Esophagus muscularis mucosa (tissue), 4 donors: ENCODE measurements around the gene PSPC1.

ENCODE experiments used
- CTCF ChIP-seq, 3 experiments: fragments of 200-600 bp in 2 of 3; fragments of 450-650 bp in 1 of 3; sonication (generic) in 2 of 3; IDR thresholded peaks; one replicate each; pipeline ENCODE4 v1.5.1; 2017 to 2019; ENCODE audit warnings: antibody characterized with exemption in 3 of 3, mild to moderate bottlenecking in 2 of 3, moderate library complexity in 1 of 3
- EP300 ChIP-seq: sonication (generic); formaldehyde crosslinking; IDR thresholded peaks from one replicate; pipeline ENCODE4 v1.6.1; 2017; ENCODE audit warnings: antibody characterized with exemption
- POLR2A ChIP-seq: fragments of 450-650 bp; IDR thresholded peaks from one replicate; pipeline ENCODE4 v1.6.1; 2017; ENCODE audit warnings: antibody characterized with exemption, moderate library complexity, mild to moderate bottlenecking, low read depth

GRCh38 chr13:19817106-19817505, 34.4 kb upstream of the PSPC1 start:
- TF ChIP-seq CTCF (IDR thresholded peaks at IDR 0.05), result no peak
- TF ChIP-seq EP300, result no peak
- no peak for TF ChIP-seq POLR2A
